Stimulated activated naive CD8-positive, alpha-beta T cell treated with anti-CD3 and anti-CD28 coated beads, Interleukin-15, Interleukin-2, amounts not matched to agents 100 ng/mL and 50 ng/mL, for 24 hours (primary cell): ENCODE results near the gene ICAM4.

Experiments used
- H3K27ac Mint-ChIP-seq: one replicate; pipeline ENCODE4 v1.8.0; 2021; ENCODE audit warnings: mild to moderate bottlenecking, mixed read lengths
- H3K27me3 Mint-ChIP-seq: one replicate; pipeline ENCODE4 v1.8.0; 2021; ENCODE audit warnings: mixed read lengths
- H3K36me3 Mint-ChIP-seq: one replicate; pipeline ENCODE4 v1.8.0; 2021; ENCODE audit warnings: low read depth, mixed read lengths
- H3K4me1 Mint-ChIP-seq: one replicate; pipeline ENCODE4 v1.8.0; 2021; ENCODE audit warnings: low read depth, mixed read lengths
- H3K4me3 Mint-ChIP-seq: one replicate; pipeline ENCODE4 v1.8.0; 2021; ENCODE audit warnings: mild to moderate bottlenecking, mixed read lengths
- H3K9me3 Mint-ChIP-seq: one replicate; pipeline ENCODE4 v1.8.0; 2021; ENCODE audit warnings: mixed read lengths

The ICAM4 gene

DNA sequence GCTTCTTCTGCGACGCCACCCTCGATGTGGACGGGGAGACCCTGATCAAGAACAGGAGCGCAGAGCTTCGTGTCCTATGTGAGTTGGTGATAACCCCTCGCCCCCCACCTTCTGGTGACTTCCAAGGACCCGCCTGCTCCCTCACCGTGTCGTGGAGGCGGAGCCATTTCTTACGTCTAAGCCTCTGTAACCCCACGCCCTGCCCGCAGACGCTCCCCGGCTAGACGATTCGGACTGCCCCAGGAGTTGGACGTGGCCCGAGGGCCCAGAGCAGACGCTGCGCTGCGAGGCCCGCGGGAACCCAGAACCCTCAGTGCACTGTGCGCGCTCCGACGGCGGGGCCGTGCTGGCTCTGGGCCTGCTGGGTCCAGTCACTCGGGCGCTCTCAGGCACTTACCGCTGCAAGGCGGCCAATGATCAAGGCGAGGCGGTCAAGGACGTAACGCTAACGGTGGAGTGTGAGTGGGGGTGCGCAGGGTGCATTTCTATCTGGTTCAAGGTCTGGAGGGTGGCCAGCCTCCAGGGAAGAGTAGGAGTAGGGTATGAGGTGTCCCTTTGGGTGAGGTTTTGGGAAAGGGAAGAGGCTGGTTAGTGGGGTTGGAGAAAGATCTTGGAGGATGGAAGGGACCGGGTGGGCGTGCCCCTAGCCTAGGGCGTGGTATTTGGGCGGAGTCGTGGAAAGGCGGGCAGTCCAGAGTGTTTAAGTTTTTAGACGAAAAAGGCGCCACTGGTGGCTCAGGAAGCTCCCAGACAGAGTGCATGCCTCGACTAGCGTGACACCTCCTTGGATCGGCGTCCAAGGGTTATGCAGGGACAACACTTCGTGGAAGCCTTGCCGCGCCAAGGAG lies 6.3 kb downstream of the ICAM4 start:
- peak overlapping the region; percentile 72 for H3K4me3 Mint-ChIP-seq
- no peaks in the 10 kb centered on the region for H3K9me3 Mint-ChIP-seq
- peaks cover 62% of the 10 kb centered on the region for H3K27me3 Mint-ChIP-seq
- H3K27ac Mint-ChIP-seq, result peak overlapping the region; percentile 82
- H3K36me3 Mint-ChIP-seq, result no peaks in the 10 kb centered on the region
- H3K4me1 Mint-ChIP-seq, result peaks cover 61% of the 10 kb centered on the region

DNA sequence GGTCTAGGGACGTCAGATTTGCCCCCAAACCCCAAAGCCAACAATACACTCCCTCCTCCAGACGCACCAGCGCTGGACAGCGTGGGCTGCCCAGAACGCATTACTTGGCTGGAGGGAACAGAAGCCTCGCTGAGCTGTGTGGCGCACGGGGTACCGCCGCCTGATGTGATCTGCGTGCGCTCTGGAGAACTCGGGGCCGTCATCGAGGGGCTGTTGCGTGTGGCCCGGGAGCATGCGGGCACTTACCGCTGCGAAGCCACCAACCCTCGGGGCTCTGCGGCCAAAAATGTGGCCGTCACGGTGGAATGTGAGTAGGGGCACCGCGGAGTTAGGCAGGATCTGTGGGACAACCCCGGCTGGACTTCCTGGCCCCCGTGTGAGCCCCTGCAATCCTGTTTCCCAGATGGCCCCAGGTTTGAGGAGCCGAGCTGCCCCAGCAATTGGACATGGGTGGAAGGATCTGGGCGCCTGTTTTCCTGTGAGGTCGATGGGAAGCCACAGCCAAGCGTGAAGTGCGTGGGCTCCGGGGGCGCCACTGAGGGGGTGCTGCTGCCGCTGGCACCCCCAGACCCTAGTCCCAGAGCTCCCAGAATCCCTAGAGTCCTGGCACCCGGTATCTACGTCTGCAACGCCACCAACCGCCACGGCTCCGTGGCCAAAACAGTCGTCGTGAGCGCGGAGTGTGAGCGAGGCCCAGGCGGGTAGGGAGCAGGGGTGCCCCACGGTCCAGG lies 7.0 kb downstream of the ICAM4 start:
- Mint-ChIP-seq H3K36me3 (no peaks in the 10 kb centered on the region), H3K4me1 (peaks cover 56% of the 10 kb centered on the region), H3K27ac (no peak overlapping the region), H3K4me3 (peak overlapping the region; percentile 72), H3K9me3 (no peaks in the 10 kb centered on the region), H3K27me3 (peaks cover 55% of the 10 kb centered on the region)

DNA sequence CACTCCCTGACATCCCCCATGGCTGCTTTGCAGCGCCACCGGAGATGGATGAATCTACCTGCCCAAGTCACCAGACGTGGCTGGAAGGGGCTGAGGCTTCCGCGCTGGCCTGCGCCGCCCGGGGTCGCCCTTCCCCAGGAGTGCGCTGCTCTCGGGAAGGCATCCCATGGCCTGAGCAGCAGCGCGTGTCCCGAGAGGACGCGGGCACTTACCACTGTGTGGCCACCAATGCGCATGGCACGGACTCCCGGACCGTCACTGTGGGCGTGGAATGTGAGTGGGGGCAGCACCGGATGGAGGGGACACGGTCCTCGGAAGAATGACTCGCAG lies 7.6 kb downstream of the ICAM4 start:
- Mint-ChIP-seq H3K27ac (peak overlapping the region; percentile 26), H3K36me3 (no peaks in the 10 kb centered on the region), H3K27me3 (peaks cover 54% of the 10 kb centered on the region), H3K9me3 (no peaks in the 10 kb centered on the region), H3K4me1 (peaks cover 51% of the 10 kb centered on the region), H3K4me3 (peak overlapping the region; percentile 26)

DNA sequence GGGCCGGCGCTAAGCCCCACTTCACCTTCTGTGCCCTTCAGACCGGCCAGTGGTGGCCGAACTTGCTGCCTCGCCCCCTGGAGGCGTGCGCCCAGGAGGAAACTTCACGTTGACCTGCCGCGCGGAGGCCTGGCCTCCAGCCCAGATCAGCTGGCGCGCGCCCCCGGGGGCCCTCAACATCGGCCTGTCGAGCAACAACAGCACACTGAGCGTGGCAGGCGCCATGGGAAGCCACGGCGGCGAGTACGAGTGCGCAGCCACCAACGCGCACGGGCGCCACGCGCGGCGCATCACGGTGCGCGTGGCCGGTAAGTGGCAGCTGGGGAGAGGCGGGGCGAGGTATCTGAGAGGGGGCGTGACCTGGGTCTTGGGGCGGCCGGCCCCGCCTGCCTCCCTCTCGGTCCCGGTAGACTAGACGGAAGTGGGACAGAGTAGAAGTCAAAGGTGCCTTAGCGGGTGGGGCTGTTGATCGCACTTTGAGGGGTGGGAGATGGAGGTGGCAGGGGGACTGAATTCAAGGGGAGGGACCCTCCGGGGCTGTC lies 8.6 kb downstream of the ICAM4 start:
- Mint-ChIP-seq H3K9me3 (no peaks in the 10 kb centered on the region), H3K27me3 (peaks cover 50% of the 10 kb centered on the region), H3K4me3 (peak overlapping the region; percentile 79), H3K27ac (no peak overlapping the region), H3K36me3 (no peaks in the 10 kb centered on the region), H3K4me1 (peaks cover 46% of the 10 kb centered on the region)

DNA sequence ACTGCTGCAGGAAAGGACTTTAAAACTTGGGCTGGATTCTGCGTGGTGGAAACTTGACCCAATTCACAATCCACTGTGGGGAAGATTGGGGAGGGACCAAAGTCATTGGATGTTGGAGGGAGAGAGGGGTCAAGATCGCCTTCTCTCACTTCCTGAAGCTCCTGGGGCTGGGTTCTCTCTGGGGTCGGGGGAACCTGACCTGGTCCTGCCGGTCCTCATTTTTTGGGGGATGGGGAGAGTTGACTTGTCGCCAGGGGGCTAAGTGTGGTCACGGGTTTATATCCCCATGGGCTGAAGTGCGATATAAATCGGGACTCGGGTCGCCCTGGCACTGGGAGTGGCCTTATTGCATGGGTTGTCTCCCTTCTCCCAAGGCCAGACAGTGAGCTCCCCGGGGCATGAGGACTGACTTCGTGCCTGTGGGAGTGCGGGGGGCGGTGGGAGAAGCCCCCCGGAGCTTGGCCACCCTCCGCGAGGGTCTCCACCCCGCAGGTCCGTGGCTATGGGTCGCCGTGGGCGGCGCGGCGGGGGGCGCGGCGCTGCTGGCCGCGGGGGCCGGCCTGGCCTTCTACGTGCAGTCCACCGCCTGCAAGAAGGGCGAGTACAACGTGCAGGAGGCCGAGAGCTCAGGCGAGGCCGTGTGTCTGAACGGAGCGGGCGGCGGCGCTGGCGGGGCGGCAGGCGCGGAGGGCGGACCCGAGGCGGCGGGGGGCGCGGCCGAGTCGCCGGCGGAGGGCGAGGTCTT lies 9.3 kb downstream of the ICAM4 start:
- no peaks in the 10 kb centered on the region for H3K36me3 Mint-ChIP-seq
- H3K4me3 Mint-ChIP-seq, result peak overlapping the region; percentile 79
- H3K27me3 Mint-ChIP-seq, result peaks cover 46% of the 10 kb centered on the region
- H3K27ac Mint-ChIP-seq, result no peak overlapping the region
- no peaks in the 10 kb centered on the region for H3K9me3 Mint-ChIP-seq
- peaks cover 39% of the 10 kb centered on the region for H3K4me1 Mint-ChIP-seq

DNA sequence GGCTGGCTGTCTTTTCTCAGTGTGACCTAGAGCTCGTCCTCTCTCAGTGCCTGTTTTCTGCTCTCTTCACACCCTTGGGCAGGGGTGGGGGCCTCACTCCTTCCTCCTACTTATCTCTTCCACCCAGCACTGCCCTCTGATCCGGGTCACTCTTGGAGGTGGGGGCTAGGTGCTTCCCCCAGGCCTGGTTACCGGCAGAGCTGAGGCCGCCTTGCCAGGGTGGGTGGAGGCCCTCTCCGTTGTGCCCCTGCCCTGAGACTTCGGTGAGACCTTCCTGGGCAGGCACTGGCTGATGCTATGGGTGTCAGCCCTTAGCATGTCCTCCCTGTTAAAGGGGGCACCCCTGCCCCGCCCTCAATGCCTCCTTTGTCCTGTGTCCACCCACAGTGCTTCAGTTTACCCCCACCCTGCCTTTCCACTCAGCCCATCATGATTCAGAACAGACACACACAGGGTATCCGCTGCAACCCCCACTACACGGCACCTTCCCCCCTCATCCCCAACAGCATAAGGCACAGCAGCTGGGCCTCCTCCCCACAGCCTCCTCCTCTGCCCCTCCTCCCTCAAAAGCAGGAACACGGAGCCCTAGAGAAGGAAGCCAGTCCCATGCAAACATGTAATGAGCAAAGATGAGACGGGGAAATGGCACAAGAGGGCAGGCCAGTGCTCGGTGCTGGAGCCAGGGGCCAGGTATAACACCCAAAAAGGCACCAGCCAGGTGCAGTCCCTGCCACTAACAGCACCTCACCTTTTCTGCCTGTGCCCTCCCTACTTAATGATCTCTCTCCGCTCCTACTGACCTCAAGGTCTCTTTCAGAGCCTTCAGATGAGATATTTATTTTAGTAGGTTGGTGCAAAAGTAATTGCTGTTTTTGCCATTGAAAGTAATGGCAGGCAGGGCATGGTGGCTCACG lies 13.0 kb downstream of the ICAM4 start:
- H3K27me3 Mint-ChIP-seq, result peaks cover 16% of the 10 kb centered on the region
- no peaks in the 10 kb centered on the region for H3K9me3 Mint-ChIP-seq
- peaks cover 4% of the 10 kb centered on the region for H3K36me3 Mint-ChIP-seq
- H3K4me3 Mint-ChIP-seq, result peak overlapping the region; percentile 8
- peaks cover 26% of the 10 kb centered on the region for H3K4me1 Mint-ChIP-seq
- no peak overlapping the region for H3K27ac Mint-ChIP-seq

DNA sequence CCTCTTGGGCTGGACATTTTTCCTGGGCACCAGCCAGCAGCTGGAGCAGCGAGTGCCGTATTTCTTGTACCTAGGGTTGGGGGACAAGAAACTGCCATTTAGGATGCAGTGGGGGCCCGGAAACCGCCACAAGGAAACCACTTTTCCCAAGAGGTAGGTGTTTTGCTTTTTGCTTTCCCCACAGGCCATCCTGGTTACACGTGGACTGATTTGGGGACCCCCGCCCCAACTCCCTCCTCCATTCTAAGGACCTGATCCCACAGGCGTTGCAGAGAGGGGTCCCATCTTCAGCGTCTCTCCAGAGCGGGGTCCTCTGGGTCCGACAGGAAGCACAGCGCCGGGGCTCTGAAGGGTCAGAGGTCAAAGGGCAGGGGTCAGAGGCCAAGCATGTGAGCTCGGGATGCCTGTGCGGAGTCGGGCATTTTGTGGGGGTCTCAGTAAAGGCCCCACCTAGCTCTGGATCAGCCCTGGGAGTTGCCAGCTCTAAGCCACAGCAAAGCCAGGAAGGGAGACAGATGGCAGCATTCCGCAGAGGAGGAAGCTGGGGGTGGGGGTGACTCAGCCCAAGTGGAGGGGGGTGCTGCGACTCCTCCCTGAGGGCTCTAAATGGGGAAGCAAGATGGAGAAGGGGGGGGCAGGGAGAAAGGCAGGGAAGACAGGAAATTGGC lies 18.5 kb downstream of the ICAM4 start:
- H3K4me3 Mint-ChIP-seq, result no peak overlapping the region
- H3K27ac Mint-ChIP-seq, result no peak overlapping the region
- no peaks in the 10 kb centered on the region for H3K9me3 Mint-ChIP-seq
- H3K36me3 Mint-ChIP-seq, result peaks cover 4% of the 10 kb centered on the region
- peaks cover 4% of the 10 kb centered on the region for H3K27me3 Mint-ChIP-seq
- peaks cover 11% of the 10 kb centered on the region for H3K4me1 Mint-ChIP-seq

DNA sequence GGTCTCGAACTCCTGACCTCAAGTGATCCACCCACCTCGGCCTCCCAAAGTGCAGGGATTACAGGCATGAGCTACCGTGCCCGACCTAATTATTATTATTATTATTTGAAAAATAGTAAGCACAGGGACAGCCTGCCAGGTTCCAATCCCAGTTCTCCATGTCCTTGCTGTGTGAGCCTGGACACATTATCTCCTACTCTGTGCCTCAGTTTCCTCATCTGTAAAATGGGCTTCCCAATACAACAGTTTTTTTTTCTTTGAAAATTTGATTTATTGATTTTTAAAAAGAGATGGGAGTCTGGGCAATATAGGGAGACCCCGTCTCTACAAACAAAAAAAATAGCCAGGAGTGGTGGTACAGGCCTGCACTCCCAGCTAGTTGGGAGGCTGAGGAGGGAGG lies 19.6 kb downstream of the ICAM4 start:
- peaks cover 4% of the 10 kb centered on the region for H3K36me3 Mint-ChIP-seq
- H3K27me3 Mint-ChIP-seq, result peaks cover 4% of the 10 kb centered on the region
- peaks cover 11% of the 10 kb centered on the region for H3K4me1 Mint-ChIP-seq
- H3K4me3 Mint-ChIP-seq, result no peak overlapping the region
- H3K27ac Mint-ChIP-seq, result no peak overlapping the region
- no peaks in the 10 kb centered on the region for H3K9me3 Mint-ChIP-seq

DNA sequence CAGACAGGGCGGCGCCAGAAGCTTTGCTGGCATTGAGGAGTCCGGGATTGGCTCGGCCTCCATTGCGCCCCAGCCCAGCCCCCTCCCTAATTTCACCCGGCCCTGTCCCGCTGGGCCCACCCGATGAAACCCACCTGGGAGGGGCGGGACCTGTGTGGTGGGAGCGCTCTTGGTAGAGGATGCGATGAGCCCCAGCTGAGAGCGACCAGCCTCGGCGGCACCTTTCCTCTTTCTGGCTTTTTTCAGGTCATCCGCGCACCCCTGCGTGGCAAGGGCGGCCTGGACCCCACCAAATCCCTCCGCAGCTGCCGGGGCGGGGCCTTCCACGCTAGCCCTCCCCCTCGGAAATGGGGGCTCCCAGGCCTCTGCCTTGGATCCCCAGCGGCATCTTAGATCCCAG lies 22.7 kb downstream of the ICAM4 start, which contains the start of gene ZGLP1:
Gene ZGLP1, minus strand, starts transcription at position 393 of the 400 bp plus-strand sequence.
- Mint-ChIP-seq H3K4me1 (peaks cover 5% of the 10 kb centered on the region), H3K27ac (no peak within 1 kb of the TSS), H3K27me3 (no peaks in the 10 kb centered on the region), H3K4me3 (no peak within 1 kb of the TSS), H3K9me3 (no peaks in the 10 kb centered on the region), H3K36me3 (peaks cover 13% of the 10 kb centered on the region)

DNA sequence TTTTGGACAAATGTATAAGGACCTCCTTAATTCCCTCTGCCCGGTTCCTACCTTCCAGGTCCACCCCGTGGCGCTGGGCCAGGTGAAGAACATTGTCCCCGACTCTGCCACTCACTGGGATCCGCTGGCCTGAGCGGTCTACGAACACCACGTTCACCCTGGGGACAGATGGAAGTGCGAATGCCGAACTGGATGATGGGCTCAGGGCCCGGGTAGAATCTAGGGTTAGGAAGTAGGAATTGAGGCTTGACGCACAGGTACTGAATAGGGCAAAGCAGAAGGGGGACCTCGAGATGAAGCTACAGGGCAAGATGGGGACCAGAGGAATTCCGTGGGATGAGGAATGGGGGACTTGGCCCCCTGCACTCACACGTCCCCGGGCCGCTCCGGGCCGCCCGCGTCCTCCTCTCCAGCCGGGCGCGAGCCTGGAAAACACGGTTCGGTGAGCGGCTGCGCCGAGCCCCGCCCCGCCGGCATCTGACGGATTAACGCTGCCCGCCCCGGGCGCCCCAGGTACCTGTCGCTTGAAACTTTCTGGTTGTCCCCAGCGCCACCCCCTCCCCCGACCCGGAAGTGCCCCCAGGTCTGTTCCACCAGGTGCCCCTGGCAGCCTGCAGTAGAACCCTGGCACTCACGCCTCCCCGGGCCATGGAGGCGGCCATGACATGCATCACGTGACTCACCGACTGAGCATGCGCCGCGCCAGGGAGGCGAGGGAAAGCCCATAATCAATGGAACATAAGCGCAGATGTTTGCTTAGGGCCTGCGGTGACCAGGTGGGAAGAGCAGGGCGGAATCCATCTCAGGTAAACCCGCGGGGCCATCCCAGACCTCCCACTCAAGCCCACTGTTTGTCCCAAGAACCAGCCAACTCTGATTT lies 28.8 kb downstream of the ICAM4 start, which contains the start of gene FDX2:
Gene FDX2, minus strand, starts transcription at position 681 of the 880 bp plus-strand sequence. Its CDS starts 19 bp downstream, at position 662.
- peak within 1 kb of the TSS; percentile 93 for H3K4me3 Mint-ChIP-seq
- no peaks in the 10 kb centered on the region for H3K27me3 Mint-ChIP-seq
- H3K36me3 Mint-ChIP-seq, result peaks cover 39% of the 10 kb centered on the region
- peak within 1 kb of the TSS; percentile 81 for H3K27ac Mint-ChIP-seq
- peaks cover 21% of the 10 kb centered on the region for H3K4me1 Mint-ChIP-seq
- no peaks in the 10 kb centered on the region for H3K9me3 Mint-ChIP-seq

DNA sequence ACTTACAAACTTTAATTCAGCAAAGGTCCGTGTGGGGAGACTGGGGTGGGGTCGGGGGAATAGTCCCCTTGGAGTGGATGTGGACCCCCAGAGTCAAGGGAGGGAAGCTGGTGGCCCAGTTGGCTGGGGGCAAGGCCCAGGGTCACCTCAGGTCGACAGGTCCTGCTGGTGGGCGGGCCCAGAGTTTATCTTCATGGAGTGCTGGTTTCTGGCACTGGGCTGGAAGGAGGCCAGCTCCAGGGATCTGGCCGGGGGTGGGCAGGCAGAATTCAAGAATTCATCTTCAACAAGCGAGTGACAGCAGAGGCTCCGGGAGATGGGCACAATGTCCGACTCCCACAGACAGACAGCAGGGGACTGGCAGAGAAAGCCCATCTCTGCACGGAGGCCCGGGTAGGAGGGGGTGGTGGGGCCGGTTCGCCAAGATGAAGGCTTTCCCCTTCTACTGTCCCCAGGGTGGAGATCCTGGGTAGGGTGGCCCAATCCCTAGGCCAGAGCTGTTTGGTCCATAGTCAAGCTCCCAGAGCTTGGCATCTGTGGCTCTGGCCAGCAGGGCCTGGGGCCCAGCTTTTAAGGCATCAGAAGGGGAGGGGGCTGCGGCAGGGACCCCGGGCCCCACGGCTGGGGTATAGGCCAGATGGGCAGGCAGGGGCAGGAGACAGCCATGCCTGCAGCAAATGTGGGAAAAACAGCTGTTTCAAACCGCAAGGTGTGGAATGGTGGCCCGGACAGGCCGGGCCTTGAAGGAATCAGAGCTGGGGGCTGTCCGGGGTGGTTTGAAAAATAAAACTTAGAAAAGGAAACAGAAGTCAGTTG lies 29.7 kb downstream of the ICAM4 start:
- H3K27me3 Mint-ChIP-seq, result no peaks in the 10 kb centered on the region
- peaks cover 39% of the 10 kb centered on the region for H3K36me3 Mint-ChIP-seq
- H3K27ac Mint-ChIP-seq, result peak overlapping the region; percentile 80
- H3K9me3 Mint-ChIP-seq, result no peaks in the 10 kb centered on the region
- peak overlapping the region; percentile 93 for H3K4me3 Mint-ChIP-seq
- H3K4me1 Mint-ChIP-seq, result peaks cover 21% of the 10 kb centered on the region
